Measurements from ENCODE around the gene KCNG4. TPM values are rescaled to one million over a fixed set of nuclear protein-coding genes. Genes with fewer than 3 reads are reported as not detected.

KCNG4 gene
- total RNA-seq, 1 donor = not detected

DNA sequence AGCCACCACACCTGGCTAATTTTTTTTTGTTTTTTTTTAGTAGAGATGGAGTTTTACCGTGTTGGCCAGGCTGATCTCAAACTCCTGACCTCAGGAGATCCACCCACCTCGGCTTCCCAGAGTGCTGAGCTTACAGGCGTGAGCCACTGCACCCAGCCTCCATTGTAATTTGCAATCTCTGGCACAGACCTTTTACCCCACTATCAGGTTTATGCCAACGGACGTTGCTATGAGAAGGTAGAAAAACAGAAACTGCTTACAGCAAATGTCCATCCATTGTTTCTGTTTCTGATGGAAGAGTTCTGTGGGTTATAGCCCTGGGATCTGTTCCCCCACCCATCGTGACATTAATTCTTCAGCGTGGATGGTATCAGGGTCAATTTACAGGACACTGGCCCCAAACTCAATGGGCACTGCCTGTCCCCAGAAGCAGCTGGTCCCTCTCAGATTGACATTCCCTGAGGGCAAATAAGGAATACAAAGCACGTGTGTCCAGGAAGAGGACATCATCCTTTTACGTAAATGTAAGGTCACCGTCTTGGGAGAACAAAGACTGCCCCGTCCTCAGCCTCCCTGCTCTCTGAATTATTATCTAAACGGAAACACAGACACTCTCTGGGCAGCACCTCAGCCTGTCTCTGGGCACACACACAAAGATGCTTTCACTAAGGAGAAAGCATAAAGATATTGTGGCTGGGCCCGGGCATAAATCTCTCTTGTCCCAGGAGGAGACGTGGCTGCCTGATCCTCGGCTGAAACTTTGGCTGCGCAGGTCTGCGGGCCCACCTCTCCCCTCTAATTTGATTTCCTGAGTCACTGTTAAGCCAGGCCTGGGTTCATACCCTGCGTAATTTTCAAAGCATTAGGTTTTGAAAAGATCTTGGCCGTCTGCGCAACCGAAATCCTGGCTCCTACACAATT lies 5.2 kb downstream of the KCNG4 start:
- no peak overlapping the region for H3K27ac ChIP-seq (ENCODE audit: low read depth, low read length)
- no peaks in the 10 kb centered on the region for H3K9me3 ChIP-seq (ENCODE audit: low read depth, low read length)
- peak; percentile 53 for DNase-seq (ENCODE audit: insufficient read length, low spot score, missing footprints)
- no peaks in the 10 kb centered on the region for H3K79me2 ChIP-seq (ENCODE audit: insufficient read depth, low read length)
- H3K36me3 ChIP-seq (ENCODE audit: insufficient read depth, low read length) = no peaks in the 10 kb centered on the region
- H3K27me3 ChIP-seq (ENCODE audit: insufficient read depth, low read length) = peaks cover 13% of the 10 kb centered on the region
- H4K20me1 ChIP-seq (ENCODE audit: insufficient read depth, low read length) = no peaks in the 10 kb centered on the region
- H2AFZ ChIP-seq (ENCODE audit: low read length) = no peak overlapping the region
- no peaks in the 10 kb centered on the region for H3K4me1 ChIP-seq (ENCODE audit: insufficient read depth, low read length)
- no peak overlapping the region for H3K4me3 ChIP-seq (ENCODE audit: insufficient read depth, low read length)
- H3K4me2 ChIP-seq (ENCODE audit: insufficient read depth, low read length) = no peak overlapping the region
- TF ChIP-seq, protein P1, sequence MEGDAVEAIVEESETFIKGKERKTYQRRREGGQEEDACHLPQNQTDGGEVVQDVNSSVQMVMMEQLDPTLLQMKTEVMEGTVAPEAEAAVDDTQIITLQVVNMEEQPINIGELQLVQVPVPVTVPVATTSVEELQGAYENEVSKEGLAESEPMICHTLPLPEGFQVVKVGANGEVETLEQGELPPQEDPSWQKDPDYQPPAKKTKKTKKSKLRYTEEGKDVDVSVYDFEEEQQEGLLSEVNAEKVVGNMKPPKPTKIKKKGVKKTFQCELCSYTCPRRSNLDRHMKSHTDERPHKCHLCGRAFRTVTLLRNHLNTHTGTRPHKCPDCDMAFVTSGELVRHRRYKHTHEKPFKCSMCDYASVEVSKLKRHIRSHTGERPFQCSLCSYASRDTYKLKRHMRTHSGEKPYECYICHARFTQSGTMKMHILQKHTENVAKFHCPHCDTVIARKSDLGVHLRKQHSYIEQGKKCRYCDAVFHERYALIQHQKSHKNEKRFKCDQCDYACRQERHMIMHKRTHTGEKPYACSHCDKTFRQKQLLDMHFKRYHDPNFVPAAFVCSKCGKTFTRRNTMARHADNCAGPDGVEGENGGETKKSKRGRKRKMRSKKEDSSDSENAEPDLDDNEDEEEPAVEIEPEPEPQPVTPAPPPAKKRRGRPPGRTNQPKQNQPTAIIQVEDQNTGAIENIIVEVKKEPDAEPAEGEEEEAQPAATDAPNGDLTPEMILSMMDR (IDR thresholded peaks at IDR 0.05; ENCODE audit: extremely low read depth, low read depth, low read length) = no peak

DNA sequence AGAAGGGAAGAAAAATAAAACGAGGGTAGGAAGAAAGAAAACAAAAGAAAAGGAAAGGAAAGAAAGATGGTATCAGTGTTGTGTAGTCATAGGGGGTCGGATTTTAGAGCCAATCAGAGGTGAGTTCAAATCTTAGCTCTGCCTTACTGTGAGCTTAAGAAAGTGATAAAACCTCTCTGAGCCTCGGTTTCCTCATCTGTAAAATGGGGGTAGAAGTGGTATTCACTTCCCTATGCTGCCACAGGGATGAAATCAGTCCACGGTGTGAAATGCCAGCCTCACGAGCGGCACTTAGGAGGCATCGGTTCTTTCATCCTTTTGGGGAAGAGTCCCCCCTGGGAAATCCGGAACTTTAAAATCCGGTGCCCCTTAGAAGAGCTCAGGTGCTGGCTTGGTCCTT lies 6.1 kb downstream of the KCNG4 start:
- H3K4me1 ChIP-seq (ENCODE audit: insufficient read depth, low read length) = peaks cover 2% of the 10 kb centered on the region
- H2AFZ ChIP-seq (ENCODE audit: low read length) = no peak overlapping the region
- H4K20me1 ChIP-seq (ENCODE audit: insufficient read depth, low read length) = no peaks in the 10 kb centered on the region
- no peak overlapping the region for H3K4me2 ChIP-seq (ENCODE audit: insufficient read depth, low read length)
- H3K36me3 ChIP-seq (ENCODE audit: insufficient read depth, low read length) = no peaks in the 10 kb centered on the region
- no peaks in the 10 kb centered on the region for H3K9me3 ChIP-seq (ENCODE audit: low read depth, low read length)
- H3K79me2 ChIP-seq (ENCODE audit: insufficient read depth, low read length) = no peaks in the 10 kb centered on the region
- peak; percentile 11 for DNase-seq (ENCODE audit: insufficient read length, low spot score, missing footprints)
- TF ChIP-seq, protein P1 (IDR thresholded peaks at IDR 0.05; ENCODE audit: extremely low read depth, low read depth, low read length) = no peak
- no peak overlapping the region for H3K4me3 ChIP-seq (ENCODE audit: insufficient read depth, low read length)
- no peak overlapping the region for H3K27ac ChIP-seq (ENCODE audit: low read depth, low read length)
- peaks cover 5% of the 10 kb centered on the region for H3K27me3 ChIP-seq (ENCODE audit: insufficient read depth, low read length)

DNA sequence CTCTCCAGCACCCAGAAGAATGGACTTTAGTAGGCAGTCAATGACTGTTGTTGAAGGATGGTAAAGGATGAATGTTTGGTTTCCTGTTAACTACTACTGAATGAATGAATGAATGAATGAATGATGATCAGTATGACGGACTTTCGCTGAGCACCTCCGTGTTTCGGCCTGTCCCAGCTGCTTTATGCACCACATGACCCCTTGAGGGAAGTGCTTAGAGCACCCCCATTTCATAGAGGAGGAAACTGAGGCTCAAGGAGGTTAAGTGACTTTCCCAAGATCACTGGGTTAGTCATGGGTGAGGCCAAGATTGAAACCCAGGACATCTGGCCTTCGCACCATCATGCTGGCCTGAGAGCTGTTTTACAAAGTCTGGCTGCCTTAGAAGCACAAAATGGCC lies 6.8 kb downstream of the KCNG4 start:
- H3K4me1 ChIP-seq (ENCODE audit: insufficient read depth, low read length) = peaks cover 7% of the 10 kb centered on the region
- H3K36me3 ChIP-seq (ENCODE audit: insufficient read depth, low read length) = no peaks in the 10 kb centered on the region
- no peaks in the 10 kb centered on the region for H3K79me2 ChIP-seq (ENCODE audit: insufficient read depth, low read length)
- H3K27ac ChIP-seq (ENCODE audit: low read depth, low read length) = no peak overlapping the region
- H3K27me3 ChIP-seq (ENCODE audit: insufficient read depth, low read length) = peaks cover 5% of the 10 kb centered on the region
- H3K4me3 ChIP-seq (ENCODE audit: insufficient read depth, low read length) = no peak overlapping the region
- no peaks in the 10 kb centered on the region for H4K20me1 ChIP-seq (ENCODE audit: insufficient read depth, low read length)
- no peaks in the 10 kb centered on the region for H3K9me3 ChIP-seq (ENCODE audit: low read depth, low read length)
- no peak overlapping the region for H3K4me2 ChIP-seq (ENCODE audit: insufficient read depth, low read length)
- TF ChIP-seq, protein P1 (IDR thresholded peaks at IDR 0.05; ENCODE audit: extremely low read depth, low read depth, low read length) = no peak
- peak; percentile 49 for DNase-seq (ENCODE audit: insufficient read length, low spot score, missing footprints)
- no peak overlapping the region for H2AFZ ChIP-seq (ENCODE audit: low read length)

DNA sequence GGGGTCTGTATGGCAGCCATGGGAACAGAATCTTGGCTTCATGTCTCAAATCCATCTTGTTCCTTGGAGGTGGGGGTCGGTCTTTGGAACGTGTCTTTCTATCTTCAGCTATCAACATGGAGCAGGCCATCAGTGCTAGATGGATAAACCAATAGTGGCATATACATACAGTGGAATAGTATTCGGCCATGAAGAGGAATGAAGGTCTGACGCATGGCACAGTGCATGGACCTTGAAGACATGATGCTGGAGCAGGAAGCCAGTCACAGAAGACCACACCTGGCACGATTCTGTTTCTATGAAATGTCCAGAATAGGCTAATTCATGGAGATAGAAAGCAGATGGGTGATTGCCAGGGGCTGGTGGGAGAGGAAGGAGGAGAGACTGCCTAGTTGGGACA lies 7.8 kb downstream of the KCNG4 start:
- H3K4me3 ChIP-seq (ENCODE audit: insufficient read depth, low read length) = no peak overlapping the region
- H3K79me2 ChIP-seq (ENCODE audit: insufficient read depth, low read length) = no peaks in the 10 kb centered on the region
- H3K4me1 ChIP-seq (ENCODE audit: insufficient read depth, low read length) = peaks cover 11% of the 10 kb centered on the region
- TF ChIP-seq, protein P1 (IDR thresholded peaks at IDR 0.05; ENCODE audit: extremely low read depth, low read depth, low read length) = no peak
- no peaks in the 10 kb centered on the region for H3K36me3 ChIP-seq (ENCODE audit: insufficient read depth, low read length)
- no peaks in the 10 kb centered on the region for H3K9me3 ChIP-seq (ENCODE audit: low read depth, low read length)
- DNase-seq (ENCODE audit: insufficient read length, low spot score, missing footprints) = peak; percentile 6
- no peak overlapping the region for H3K4me2 ChIP-seq (ENCODE audit: insufficient read depth, low read length)
- no peak overlapping the region for H3K27ac ChIP-seq (ENCODE audit: low read depth, low read length)
- H3K27me3 ChIP-seq (ENCODE audit: insufficient read depth, low read length) = peaks cover 3% of the 10 kb centered on the region
- H4K20me1 ChIP-seq (ENCODE audit: insufficient read depth, low read length) = no peaks in the 10 kb centered on the region
- no peak overlapping the region for H2AFZ ChIP-seq (ENCODE audit: low read length)
